OCI-LY7 (cell line): Measurements from ENCODE around the gene NFATC2. TPM values are rescaled to one million over a fixed set of nuclear protein-coding genes. Genes with fewer than 3 reads are reported as not detected.

ENCODE experiments used
- BruUV-seq: library from RNA; stranded (reverse); fragments of 400-500 nt; replicated peaks from 2 replicates; lab custom pipeline; 2021; lab: Mats Ljungman, UMichigan
- CTCF ChIA-PET: fragments of 300-600 bp; sonication (Branson Sonifier 250); formaldehyde crosslinking; loops from one replicate; lab custom pipeline; 2022; ENCODE audit warnings: antibody characterized with exemption; ENCODE audit not compliant: unreplicated experiment; lab: Charles Lee
- POLR2A ChIA-PET: fragments of 300-600 bp; sonication (Branson Sonifier 250); formaldehyde crosslinking; loops from one replicate; lab custom pipeline; 2022; ENCODE audit warnings: antibody characterized with exemption; lab: Charles Lee
- DNase-seq: peaks from one replicate; pipeline ENCODE4 v3.0.0-alpha.2; 2015; ENCODE audit warnings: low spot score
- H2AFZ ChIP-seq: fragments of 200-600 bp; sonication (generic), shearing (Covaris generic); 2 replicates; pipeline ENCODE4 v1.6.1; 2014; ENCODE audit warnings: mild to moderate bottlenecking, antibody characterized with exemption, low read length, moderate library complexity
- H3K27ac ChIP-seq: fragments of 200-600 bp; sonication (generic); 2 replicates; pipeline ENCODE4 v1.5.1; 2014; ENCODE audit warnings: mixed run types, low read depth, mild to moderate bottlenecking, moderate library complexity, low read length, inconsistent platforms; ENCODE audit not compliant: poor library complexity, severe bottlenecking
- H3K36me3 ChIP-seq: fragments of 200-600 bp; sonication (generic); 2 replicates; pipeline ENCODE4 v1.6.1; 2014; ENCODE audit warnings: mild to moderate bottlenecking, antibody characterized with exemption, low read length, moderate library complexity, mixed read lengths; ENCODE audit not compliant: insufficient read depth
- H3K4me1 ChIP-seq: fragments of 200-600 bp; sonication (generic); 2 replicates; pipeline ENCODE4 v1.5.1; 2014; ENCODE audit warnings: mild to moderate bottlenecking, low read length; ENCODE audit not compliant: insufficient read depth, poor library complexity, severe bottlenecking
- H3K4me2 ChIP-seq: fragments of 200-600 bp; sonication (generic); 2 replicates; pipeline ENCODE4 v1.6.1; 2014; ENCODE audit warnings: mild to moderate bottlenecking, low read length
- H3K4me3 ChIP-seq: fragments of 200-600 bp; sonication (generic); 2 replicates; pipeline ENCODE4 v1.5.1; 2014; ENCODE audit warnings: mild to moderate bottlenecking, low read depth, low read length; ENCODE audit not compliant: poor library complexity, severe bottlenecking
- H3K79me2 ChIP-seq: fragments of 200-600 bp; sonication (generic); 2 replicates; pipeline ENCODE4 v1.6.1; 2016; ENCODE audit warnings: low read depth, mild to moderate bottlenecking, low read length, moderate library complexity, mixed read lengths; ENCODE audit not compliant: insufficient read depth
- H3K9me2 ChIP-seq: fragments of 200-600 bp; sonication (generic); 2 replicates; pipeline ENCODE4 v1.6.1; 2016; ENCODE audit warnings: mild to moderate bottlenecking, low read length, mixed read lengths; ENCODE audit not compliant: insufficient read depth
- H3K9me3 ChIP-seq: fragments of 200-600 bp; sonication (generic); 2 replicates; pipeline ENCODE4 v1.6.1; 2014; ENCODE audit warnings: mild to moderate bottlenecking, mixed run types, low read length, mixed read lengths
- H4K20me1 ChIP-seq: fragments of 200-600 bp; sonication (generic); 2 replicates; pipeline ENCODE4 v1.6.1; 2014; ENCODE audit warnings: mild to moderate bottlenecking, antibody characterized with exemption, low read length, moderate library complexity, mixed read lengths; ENCODE audit not compliant: insufficient read depth
- EZH2phosphoT487 ChIP-seq: fragments of 200-600 bp; sonication (generic); IDR thresholded peaks from 2 replicates; pipeline ENCODE4 v1.6.1; 2018; ENCODE audit warnings: low read depth, borderline replicate concordance, mild to moderate bottlenecking, mixed run types, antibody characterized with exemption, low read length, moderate library complexity, mixed read lengths
- intact Hi-C: fragments of 100-400 bp; cut with micrococcal nuclease; formaldehyde crosslinking; loops from one replicate; pipeline ENCODE4 v1.10.0; 2022; ENCODE audit not compliant: unreplicated experiment
- total RNA-seq, 2 experiments: library from RNA; depleted of rRNA in 1 of 2; stranded (reverse); fragments of >200 nt in 1 of 2; shearing (Covaris generic) in 1 of 2; gene quantifications; 2 replicates each; pipeline ENCODE4 v1.2.3, GENCODE V29; 2014 to 2022
- TF ChIP-seq, protein P1 (sequence below): fragments of 200-600 bp; sonication (generic); conservative IDR thresholded peaks from 2 replicates; pipeline ENCODE4 v1.5.1; 2014; ENCODE audit warnings: mild to moderate bottlenecking, antibody characterized with exemption, low read length, moderate library complexity, mixed read lengths

Gene NFATC2
- total RNA-seq, 2 experiments from 2014 or later = 12.5 to 43.8 TPM

DNA sequence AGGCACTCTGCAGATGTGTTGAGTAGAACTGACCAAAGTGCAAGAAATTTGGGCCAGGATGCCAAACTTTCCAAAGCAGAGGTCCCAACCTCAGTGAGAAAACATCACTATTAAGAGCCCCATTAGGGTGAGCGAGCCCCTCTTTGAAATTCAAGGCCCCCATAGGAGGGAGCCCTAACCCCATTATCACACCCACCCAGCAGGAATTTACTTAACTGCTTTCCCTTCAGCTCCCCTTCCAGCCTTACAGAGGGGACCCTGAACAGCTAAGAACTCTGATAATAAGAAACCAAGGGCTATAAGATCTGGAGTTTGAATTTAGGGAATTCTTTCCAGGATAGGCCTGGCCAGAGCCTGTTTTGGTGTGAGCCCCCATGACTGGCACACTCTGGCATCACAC is 130.6 kb downstream of the NFATC2 start:
- no peaks in the 10 kb centered on the region for H3K9me2 ChIP-seq
- POLR2A ChIA-PET = interaction anchor here (0.7 to 1.6 kb wide), 4 partner anchors 10 to 579 kb away, joined by 4 to 5 read pairs (median 4); no protein-coding TSS in a partner anchor
- peaks cover 77% of the 10 kb centered on the region for H3K36me3 ChIP-seq
- no peaks in the 10 kb centered on the region for H4K20me1 ChIP-seq
- CTCF ChIA-PET = interaction anchor here (0.6 to 1.4 kb wide), 3 partner anchors 26 to 183 kb away, joined by 3 to 5 read pairs (median 4); no protein-coding TSS in a partner anchor
- no peak overlapping the region for H3K4me2 ChIP-seq
- no TSS peak for BruUV-seq
- intact Hi-C loops = no loop called here
- no peak for DNase-seq
- H3K4me3 ChIP-seq = no peak overlapping the region
- H3K79me2 ChIP-seq = no peaks in the 10 kb centered on the region; the same call in 1 of the 2 replicates
- no peak overlapping the region for H2AFZ ChIP-seq
- peaks cover 57% of the 10 kb centered on the region for H3K4me1 ChIP-seq
- TF ChIP-seq, protein P1, sequence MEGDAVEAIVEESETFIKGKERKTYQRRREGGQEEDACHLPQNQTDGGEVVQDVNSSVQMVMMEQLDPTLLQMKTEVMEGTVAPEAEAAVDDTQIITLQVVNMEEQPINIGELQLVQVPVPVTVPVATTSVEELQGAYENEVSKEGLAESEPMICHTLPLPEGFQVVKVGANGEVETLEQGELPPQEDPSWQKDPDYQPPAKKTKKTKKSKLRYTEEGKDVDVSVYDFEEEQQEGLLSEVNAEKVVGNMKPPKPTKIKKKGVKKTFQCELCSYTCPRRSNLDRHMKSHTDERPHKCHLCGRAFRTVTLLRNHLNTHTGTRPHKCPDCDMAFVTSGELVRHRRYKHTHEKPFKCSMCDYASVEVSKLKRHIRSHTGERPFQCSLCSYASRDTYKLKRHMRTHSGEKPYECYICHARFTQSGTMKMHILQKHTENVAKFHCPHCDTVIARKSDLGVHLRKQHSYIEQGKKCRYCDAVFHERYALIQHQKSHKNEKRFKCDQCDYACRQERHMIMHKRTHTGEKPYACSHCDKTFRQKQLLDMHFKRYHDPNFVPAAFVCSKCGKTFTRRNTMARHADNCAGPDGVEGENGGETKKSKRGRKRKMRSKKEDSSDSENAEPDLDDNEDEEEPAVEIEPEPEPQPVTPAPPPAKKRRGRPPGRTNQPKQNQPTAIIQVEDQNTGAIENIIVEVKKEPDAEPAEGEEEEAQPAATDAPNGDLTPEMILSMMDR = peak; percentile 43; the same call in 1 of the 2 replicates
- no peak for TF ChIP-seq EZH2phosphoT487
- H3K27ac ChIP-seq = no peak overlapping the region
- H3K9me3 ChIP-seq = no peaks in the 10 kb centered on the region

GRCh38 chr20:51410586-51411325 is 131.8 kb downstream of the NFATC2 start:
- Histone ChIP-seq H2AFZ (no peak overlapping the region), H3K9me2 (no peaks in the 10 kb centered on the region), H4K20me1 (no peaks in the 10 kb centered on the region), H3K79me2 (no peaks in the 10 kb centered on the region; the same call in 1 of the 2 replicates), H3K9me3 (no peaks in the 10 kb centered on the region), H3K36me3 (peaks cover 77% of the 10 kb centered on the region), H3K4me1 (peaks cover 46% of the 10 kb centered on the region), H3K4me2 (no peak overlapping the region), H3K27ac (peak overlapping the region; percentile 40), H3K4me3 (no peak overlapping the region)
- ChIA-PET POLR2A (interaction anchor here (0.7 to 1.8 kb wide), 2 partner anchors 24 to 30 kb away, joined by 4 to 7 read pairs; no protein-coding TSS in a partner anchor), CTCF (no interaction called here)
- no peak for DNase-seq
- BruUV-seq = no TSS peak
- intact Hi-C loops = no loop called here
- TF ChIP-seq, protein P1 = no peak
- TF ChIP-seq EZH2phosphoT487 = no peak
